ENCODE measurements around the gene MROH2B.

The MROH2B gene

GRCh38 chr5:41012318-41012717 lies 58.8 kb downstream of the MROH2B start:
- DNase-seq = no peak

DNA sequence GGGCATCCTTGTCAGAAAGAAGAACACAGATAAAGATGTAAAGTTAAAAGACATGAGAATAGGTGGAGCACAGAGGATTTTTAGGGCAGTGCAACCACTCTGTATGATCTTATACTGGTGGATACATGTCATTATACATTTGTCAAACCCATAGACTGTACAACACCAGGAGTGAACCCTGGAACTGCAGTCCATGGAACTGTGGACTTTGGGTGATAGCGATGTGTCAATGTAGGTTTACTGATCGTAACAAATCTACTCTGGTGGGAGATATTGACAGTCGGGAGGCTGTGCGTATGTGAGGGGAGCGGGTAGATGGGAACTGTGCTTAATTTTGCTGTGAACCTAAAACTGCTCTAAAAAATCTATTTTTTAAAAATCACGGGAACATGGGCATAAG lies 60.6 kb downstream of the MROH2B start:
- DNase-seq = no peak

- DNase-seq = no peak
These were observed 61.9 kb downstream of the MROH2B start for GRCh38 chr5:41009232-41009631.

- no peak for DNase-seq
These were observed 66.2 kb downstream of the MROH2B start for GRCh38 chr5:41004931-41005330.

GRCh38 chr5:41003670-41004376 lies 67.3 kb downstream of the MROH2B start:
- DNase-seq = no peak

- DNase-seq = no peak
These were observed 71.2 kb downstream of the MROH2B start for GRCh38 chr5:40999966-41000365.

- no peak for DNase-seq
These were observed 72.0 kb downstream of the MROH2B start for GRCh38 chr5:40999142-40999541.

GRCh38 chr5:40995801-40996586 lies 75.1 kb downstream of the MROH2B start:
- DNase-seq = no peak

DNA sequence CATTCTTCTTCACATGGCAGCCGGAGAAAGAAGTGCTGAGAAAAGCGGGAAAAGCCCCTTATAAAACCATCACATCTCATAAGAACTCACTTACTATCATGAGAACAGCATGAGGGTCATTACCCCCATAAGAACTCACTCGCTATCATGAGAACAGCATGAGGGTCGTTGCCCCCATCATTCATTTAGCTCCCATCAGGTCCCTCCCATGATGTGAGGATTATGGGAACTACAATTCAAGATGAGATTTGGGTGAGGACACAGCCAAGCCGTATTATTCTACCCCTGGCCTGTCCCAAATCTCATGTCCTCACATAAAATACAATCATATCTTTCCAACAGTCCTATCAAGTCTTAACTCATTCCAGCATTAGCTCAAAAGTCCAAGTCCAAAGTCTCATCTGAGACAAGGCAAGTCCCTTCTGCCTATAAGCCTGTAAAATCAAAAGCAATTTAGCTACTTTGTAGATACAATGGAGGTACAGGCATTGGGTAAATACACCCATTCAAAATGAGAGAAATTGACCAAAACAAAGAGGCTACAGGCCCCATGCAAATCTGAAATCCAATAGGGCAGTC lies 79.1 kb downstream of the MROH2B start:
- DNase-seq = no peak

GRCh38 chr5:40991168-40991980 lies 79.8 kb downstream of the MROH2B start:
- DNase-seq = no peak

DNA sequence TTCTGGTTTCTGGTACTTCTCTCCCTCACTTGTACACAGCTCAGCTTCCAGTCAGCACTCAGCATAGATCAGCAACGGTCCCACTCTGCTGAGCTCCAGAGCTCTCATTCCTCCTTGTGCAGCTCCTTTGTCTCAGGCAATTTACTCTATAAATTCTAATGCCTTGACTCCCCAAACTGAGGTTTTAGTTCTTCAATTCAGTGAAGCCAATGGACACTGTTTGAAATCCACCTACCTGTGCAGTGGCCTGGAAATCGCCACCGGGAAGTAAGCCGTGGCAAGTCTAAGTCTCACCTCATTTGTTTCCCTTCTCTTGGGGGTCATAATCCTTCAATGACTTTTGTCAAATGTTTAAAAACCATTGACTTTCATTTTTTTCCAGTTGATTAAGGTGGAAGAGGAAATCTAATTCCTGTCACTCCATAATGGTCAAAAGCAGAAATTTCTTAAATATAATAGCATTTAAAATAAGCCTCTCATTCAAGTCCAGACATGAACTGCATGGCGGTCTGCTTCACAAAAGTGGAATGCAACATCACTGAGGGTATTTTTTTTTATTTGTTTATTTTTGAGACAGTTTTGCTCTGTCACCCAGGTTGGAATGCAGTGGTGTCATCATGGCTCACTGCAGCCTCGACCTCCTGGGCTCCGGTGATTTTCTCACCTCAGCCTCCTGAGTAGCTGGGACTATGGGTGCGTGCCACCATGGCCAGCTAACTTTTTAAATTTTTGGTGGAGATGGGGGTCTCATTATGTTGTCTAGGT lies 82.2 kb downstream of the MROH2B start:
- DNase-seq = no peak

DNA sequence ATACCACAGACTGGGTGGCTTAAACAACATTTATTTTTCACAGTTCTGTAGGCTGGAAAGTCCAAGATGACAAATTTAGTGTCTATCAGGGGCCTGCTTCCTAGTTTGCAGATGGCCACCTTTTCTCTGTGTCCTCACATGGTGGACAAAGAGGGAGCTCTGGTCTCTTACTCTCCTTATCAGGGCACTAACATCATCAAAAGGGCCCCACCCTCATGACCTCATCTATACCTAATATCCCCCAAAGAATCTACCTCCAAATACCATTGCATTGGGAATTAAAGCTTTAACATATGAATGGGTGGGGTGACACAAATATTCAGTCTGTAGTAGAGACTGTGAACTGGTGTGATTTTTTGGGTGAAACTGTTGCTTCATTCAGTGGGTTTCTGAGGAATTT lies 83.8 kb downstream of the MROH2B start:
- DNase-seq = no peak

DNA sequence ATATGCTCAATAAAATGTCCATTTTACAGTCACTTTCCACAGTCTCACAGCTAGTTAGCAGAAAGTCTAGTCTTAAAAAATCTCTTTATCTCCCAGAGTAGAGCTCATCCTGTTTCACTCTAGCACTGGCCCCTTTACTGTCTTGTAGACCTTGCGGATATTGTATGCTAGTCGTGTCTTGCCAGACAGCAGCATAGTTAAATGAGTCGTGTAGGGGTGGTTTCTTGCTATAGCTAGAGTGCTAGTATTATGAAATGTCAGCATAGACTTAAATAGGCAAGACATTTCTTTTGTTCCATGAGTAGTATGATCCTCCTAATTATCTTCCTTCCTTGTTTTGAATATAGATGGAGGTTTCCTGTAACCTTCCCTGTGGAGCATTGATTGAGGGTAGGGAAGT lies 84.5 kb downstream of the MROH2B start:
- DNase-seq = no peak

DNA sequence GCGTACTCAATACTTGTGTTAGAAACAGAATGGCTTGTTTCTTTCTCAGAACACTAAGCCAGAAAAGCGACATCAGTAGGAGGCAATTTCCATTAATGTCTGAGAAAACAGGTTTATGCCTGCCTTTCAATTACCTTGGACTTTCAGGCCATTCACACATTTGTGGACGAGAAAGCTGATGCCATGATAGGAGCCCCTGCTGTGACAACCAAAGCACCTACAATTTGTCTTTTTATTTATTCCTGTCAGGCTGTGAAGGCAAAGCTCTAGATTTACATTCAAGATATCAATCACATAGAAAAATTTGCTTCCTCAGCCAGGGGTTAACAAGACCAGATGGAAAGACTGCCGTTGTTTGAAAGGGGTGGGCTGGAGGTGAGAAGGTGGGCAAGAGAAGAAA lies 85.6 kb downstream of the MROH2B start:
- no peak for DNase-seq

DNA sequence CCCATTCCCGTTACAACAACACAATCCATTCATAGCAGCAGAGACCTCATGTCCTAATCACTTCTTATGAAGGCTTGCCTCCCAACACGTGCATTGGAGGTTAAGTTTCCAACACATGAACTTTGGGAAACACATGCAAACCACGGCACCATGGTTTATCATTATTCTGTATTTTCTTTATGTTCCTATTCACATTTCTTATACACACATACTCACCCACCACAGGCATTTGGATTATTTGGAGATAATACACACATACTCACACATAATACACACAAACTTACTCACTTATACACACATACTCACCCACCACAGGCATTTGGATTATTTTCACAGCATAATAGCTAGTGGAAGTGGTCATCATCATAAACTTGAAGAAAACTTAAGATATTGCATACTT lies 86.3 kb downstream of the MROH2B start:
- no peak for DNase-seq

GRCh38 chr5:40983781-40984180 lies 87.4 kb downstream of the MROH2B start:
- no peak for DNase-seq

DNA sequence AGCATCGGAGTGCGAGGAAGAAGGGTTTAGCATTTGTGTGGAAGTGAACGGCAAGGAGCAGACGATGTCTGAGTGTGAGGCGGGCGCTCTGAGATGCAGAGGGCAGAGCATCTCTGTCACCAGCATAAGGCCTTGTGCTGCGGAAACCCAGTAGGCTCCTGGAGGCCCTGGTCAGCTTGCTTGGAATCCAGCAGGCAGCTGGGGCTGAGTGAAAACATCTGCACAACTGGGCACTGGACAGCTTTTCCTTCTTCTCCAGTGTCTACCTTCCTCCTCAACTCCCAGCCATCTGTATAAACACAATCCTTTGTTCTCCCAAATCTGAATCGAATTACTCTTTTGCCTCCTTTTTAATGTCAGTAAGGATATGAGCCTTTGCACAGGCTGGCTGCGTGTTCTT lies 89.7 kb downstream of the MROH2B start:
- DNase-seq = no peak

DNA sequence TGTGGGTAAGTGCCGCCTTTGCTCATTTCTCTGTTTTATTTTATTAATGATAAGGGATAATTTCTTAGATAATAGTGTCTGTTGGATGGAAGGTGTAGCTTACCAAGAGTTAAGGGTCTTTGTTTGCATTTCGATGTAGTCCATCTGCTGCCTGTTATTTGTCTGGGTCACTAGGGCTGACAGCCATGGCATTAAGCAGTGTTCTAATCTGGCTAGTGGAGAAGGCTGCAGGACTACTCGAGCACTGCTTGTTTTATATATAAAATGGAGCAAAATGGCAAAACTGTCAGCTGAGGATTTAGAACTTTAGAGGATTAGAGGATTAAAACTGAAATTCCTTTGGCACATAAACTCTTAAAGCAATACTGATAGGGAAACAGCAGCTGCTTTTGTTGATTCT lies 94.3 kb downstream of the MROH2B start:
- no peak for DNase-seq

GRCh38 chr5:40976041-40976440 lies 95.1 kb downstream of the MROH2B start:
- no peak for DNase-seq

- DNase-seq = no peak
These were observed 97.7 kb downstream of the MROH2B start for GRCh38 chr5:40973364-40974004.

DNA sequence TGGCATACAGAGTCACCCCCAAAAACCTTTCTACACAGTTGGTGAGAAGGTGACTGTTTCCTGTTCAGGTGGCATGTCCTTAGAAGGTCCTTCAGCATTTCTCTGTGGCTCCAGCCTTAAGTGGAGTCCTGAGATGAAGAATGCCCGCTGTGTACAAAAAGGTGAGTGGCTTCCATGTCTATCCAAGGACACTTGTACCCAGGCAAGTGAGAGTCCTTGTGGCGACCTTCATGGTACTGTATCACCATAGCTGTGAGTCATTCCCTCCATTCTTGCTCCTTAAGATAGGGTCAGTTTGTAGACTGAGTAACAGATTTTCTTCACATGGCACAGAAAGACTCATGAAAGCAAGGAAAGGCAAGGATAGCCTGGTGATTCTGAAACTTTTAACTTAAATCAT lies 98.7 kb downstream of the MROH2B start:
- no peak for DNase-seq
